SW480 (cell line): ENCODE results near the gene ADPRH.
"Not testable (repeated sequence)": the region's sequence is repeated elsewhere in the genome, so short reads cannot be mapped to it uniquely, and the experiment has no call there.

ENCODE experiments used
- DNase-seq: peaks from one replicate; pipeline ENCODE4 v3.0.0-alpha.2; 2016; ENCODE audit warnings: low spot score

ADPRH gene

GRCh38 chr3:119579366-119580066 is at the start of gene ADPRH:
TSS of gene ADPRH (plus strand) at chr3:119579492. CDS start at chr3:119582170, 2,678 bp downstream.
- peak; percentile 79 for DNase-seq

DNA sequence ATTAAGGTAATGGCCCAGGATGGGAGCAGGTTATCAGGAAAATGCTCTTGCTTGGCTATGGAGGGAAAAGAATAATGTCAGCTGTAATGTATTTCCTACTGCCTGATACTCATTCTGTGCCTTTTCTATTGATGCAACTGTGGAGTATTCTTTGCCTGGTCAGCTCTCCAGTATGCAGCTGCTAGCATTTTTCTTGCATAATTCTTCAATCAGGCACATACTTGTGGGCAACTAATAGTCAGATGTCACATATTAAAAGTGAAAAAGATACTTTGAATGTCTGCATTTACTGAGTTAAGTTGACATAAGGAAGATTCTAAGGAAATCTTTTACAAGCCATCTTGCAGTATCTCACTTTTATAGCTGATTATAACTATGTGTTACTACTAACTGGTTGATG is 49.4 kb upstream of the ADPRH start:
- DNase-seq, result no peak

- no peak for DNase-seq
Measured at GRCh38 chr3:119530456-119530855, 48.8 kb upstream of the ADPRH start.

- DNase-seq, result no peak
Measured at GRCh38 chr3:119531151-119531550, 48.1 kb upstream of the ADPRH start.

DNA sequence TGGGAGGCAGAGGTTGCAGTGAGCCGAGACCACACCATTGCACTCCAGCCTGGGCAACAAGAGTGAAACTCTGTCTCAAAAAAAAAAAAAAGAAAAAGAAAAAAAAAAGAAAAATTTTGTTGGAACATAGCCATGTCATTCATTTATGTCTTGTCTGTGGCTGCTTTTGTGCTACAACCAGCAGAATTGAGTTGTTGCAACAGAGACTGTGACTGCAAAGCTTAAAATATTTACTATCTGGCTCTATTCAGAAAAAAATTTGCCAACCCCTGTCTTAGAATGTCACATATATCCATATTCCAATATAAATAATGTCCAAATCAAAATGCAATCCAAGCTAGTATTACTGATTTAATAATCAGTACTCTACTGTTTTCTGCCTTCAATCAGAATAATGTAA is 45.0 kb upstream of the ADPRH start:
- no peak for DNase-seq

DNA sequence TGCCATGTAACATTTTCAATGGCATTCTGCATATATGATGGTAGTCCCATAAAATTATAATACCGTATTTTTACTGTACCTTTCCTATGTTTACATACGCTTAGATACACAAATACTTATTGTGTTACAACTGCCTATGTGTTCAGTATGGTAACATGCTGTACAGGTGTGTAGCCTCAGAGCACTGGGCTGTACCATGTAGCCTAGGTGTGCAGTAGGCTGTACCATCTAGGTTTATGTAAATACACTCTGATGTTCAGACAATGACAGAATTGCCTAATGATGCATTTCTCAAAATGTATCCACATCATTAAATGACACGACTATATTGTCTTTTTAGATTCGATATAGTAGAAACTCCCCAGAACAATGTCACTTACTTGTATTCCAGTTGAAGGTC is 42.5 kb upstream of the ADPRH start:
- DNase-seq, result no peak

- no peak for DNase-seq
Measured at GRCh38 chr3:119538772-119539171, 40.5 kb upstream of the ADPRH start.

DNA sequence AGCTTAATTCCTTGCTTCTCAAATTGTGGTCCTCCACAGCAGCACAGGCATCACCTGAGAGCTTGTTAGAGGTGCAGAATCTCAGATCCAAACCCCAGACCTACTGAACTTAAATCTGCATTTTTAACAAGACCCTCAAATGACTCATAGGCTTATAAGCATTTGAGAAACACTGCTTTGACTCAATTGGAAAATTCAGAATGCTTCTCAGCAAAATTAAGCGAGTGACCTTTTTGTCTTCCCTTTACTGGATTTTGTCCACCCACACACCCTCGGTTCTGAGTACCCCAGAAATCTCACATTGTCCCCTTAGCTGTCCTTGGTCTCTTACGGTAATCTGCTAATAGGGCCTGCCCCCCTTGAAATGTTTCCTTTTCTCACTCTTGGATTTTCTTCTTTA is 37.7 kb upstream of the ADPRH start:
- DNase-seq, result no peak

DNA sequence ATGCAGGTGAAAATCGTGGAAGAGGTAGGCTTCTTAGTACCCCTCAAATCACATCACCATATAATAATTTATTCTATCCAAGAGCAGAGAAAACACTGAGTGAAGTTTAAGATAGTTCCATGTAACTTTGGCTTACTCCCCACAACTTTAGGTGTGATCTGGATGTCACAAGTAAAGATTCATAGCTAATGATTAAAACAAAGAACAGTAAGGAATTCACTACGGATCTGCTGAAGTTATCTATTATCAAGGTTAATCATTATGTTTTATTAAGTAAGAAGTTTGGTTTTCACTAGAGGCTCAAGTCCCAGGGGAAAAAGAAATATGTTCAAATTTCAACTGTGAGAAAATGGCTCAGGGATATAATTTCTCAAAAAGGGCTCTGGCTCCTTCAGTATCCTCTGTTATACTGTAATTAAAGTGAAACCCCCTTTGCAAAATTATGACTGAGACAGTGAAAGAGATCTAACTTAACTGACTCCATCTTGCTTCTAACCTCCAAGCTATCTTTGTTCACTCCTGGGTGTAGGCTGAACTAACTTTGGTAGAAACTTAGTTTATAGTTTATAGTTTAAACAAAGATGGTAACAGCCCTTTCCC is 37.0 kb upstream of the ADPRH start:
- no peak for DNase-seq

GRCh38 chr3:119543147-119543546 is 36.1 kb upstream of the ADPRH start:
- DNase-seq, result no peak

DNA sequence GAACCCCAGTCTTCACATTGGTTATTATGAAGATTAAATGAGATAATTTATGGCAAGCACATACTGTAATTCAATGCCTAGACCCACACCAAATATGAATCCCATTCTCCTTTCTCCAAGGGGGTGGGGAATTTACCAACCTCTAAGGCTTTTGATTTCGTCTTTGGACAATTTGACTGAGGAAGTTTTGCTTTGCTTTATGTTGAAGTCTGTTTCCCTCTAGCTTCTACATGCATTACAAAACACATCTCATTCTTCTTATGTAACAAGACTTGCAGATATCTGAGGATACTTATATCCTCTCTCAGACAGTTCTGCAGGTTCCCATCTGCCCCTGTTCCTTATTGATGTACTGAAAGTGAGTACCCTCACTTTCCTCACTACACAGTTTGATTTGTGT is 32.1 kb upstream of the ADPRH start:
- DNase-seq, result no peak

- DNase-seq, result no peak
Measured at GRCh38 chr3:119548341-119548740, 31.0 kb upstream of the ADPRH start.

DNA sequence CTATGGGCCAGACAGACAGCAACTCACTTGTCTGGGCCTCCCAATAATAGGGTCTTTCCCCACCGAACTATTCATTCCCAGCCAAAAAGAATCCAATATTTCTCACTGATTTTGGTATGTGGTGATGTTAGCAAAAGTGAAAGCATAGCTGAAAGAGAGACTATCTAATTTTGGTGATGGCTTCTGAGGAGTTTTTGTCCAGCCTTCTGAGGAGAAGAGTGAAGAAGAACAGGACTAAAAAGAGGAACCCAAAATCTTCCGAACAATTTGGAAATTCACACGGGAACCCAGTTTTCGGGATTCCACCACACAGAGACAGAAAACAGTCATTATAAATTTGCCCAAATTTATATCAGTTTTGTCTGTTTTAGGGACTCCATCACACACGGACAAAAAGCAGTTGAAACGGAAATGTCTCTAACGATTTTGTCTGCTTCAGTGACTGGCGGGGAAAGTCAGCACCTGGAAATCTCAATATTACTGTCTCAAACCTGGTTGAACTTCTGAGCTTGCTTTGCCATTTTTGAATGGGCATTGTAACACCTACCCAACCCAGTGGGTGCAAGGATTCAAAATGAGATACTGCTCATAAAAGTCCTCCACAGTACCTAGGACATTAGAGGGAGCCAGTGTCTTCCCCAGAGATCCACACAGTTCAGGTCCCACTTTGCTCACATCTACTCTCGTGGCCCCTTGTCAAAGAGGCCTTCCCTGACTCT is 28.9 kb upstream of the ADPRH start:
- DNase-seq, result no peak

DNA sequence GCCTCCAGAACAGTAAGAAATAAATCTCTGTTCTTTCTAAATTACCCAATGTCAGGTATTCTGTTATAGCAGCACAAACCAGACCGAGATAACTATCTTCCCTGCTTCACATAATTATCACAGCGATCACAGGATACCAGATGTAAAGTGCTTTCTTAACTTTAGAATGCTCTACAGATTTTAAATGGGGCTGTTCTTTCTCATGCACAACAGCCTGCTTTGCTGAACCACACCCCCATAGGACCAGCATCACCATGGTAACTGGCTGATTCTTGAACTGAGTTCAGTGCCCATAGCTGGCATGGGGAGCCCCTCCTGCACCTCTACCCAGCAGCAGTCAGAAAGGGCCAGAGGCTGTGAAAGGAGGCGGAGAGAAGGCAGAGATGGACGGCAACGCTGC is 27.7 kb upstream of the ADPRH start:
- DNase-seq, result no peak

- not testable (repeated sequence) for DNase-seq
Measured at GRCh38 chr3:119552928-119553327, 26.4 kb upstream of the ADPRH start.

DNA sequence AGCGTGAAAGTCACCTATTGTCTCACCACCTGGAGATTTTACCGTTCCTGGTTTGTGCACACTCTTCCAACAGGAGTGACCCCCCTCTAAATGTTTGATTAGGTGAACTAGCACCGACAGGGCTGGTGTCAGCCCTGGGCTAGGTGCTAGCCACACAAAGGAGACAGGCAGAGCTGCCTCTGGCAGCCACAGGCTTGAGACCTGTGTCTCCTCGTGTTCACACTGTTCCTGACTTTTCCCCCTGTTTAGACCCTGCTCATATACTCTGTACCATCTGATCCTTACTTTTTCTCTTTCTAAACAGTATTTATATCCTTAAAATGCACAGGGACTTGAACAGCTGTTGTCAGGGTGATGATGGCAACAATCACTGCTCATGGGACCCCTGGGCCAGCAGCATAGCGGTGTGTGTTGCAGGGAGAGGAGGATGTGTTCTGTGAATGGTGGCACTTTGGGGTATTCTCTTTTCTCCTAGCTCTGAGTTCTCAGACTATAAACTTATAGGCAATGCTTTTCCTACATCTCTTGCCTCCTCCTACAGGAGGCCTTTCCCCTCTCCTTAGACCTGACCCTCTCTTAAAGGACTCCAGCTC is 25.4 kb upstream of the ADPRH start:
- no peak for DNase-seq

- DNase-seq, result no peak
Measured at GRCh38 chr3:119555309-119555735, 24.0 kb upstream of the ADPRH start.

DNA sequence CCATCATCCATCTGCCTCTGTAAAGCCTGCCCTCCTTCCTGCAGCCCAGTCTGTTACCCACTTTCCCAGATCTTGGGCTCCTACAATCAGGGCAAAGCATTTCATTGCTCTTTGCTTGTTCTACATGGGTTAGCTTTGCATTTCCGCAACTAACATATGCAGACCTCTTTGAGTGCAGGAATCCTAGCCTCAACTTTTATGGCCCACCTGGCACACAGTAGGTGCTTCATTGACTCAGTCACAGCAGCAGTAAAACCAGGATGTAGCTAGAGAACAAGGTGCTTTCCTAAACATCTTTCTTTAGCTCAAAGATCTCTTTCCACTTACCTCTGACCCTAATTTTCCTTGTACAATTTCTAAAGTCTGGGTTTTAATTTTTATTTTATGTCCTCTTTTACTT is 23.4 kb upstream of the ADPRH start:
- no peak for DNase-seq

- no peak for DNase-seq
Measured at GRCh38 chr3:119557192-119557876, 22.0 kb upstream of the ADPRH start.

GRCh38 chr3:119557877-119558269 is 21.4 kb upstream of the ADPRH start:
- DNase-seq, result no peak

- DNase-seq, result no peak
Measured at GRCh38 chr3:119558626-119559317, 20.5 kb upstream of the ADPRH start.
